ENCODE data around the gene RRP1B.
A peak's percentile ranks its signal among the peaks of the same experiment; 100 is the strongest.
"Not testable (repeated sequence)": the region's sequence is repeated elsewhere in the genome, so short reads cannot be mapped to it uniquely, and the experiment has no call there.

The RRP1B gene

DNA sequence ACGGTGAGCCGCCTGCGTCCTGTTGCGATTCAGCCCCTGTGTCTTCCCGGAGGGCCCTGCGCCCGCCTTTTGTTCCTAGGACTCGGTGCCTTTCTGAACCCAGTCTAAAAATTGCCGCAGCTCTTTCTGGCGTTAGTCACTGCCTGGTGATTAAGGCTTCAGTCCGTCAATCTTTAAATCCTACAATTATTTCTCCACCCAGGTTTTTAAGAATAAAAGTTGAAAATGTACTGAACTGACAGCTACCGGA is 43.4 kb downstream of the RRP1B start:
- peak; percentile 42 for DNase-seq

DNA sequence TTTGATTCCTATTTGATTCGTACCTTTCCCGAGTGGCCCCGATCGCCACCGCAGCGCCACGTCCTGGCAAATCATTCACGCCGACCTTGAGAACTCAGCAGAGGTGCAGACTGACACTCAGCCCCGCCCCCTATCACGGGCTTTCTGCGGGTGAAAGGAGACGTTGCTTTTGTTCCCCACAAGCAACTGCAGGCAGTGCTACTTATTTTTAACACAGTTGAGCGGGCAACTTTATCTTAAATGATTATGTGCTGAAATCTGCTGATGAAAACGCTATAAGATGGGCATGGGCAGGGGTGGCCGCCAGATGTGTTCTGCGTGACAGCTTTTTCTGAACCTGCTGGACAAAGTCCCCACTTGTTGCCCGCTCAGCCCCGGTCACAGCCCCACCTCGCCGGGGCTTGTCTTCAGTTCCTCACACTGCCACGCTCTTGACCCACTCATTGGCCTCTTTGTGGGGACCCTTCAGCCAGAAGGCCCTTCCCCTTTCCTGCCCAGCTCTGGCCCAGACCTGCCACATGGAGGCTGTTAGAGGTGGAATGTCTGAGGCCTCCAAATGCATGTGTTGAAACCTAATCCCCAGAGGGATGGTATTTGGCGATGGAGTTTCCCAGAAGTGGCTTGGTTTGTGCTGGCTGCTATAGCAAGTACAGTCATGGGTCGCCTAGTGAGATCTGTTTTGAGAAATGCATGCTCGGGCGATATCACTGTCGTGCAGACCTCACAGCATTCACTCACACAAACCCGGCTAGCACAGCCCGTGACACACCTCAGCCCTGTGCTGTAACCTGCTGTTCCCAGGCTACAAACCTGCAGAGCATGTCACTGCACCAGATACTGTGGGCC is 43.9 kb downstream of the RRP1B start:
- DNase-seq, result peak; percentile 85

DNA sequence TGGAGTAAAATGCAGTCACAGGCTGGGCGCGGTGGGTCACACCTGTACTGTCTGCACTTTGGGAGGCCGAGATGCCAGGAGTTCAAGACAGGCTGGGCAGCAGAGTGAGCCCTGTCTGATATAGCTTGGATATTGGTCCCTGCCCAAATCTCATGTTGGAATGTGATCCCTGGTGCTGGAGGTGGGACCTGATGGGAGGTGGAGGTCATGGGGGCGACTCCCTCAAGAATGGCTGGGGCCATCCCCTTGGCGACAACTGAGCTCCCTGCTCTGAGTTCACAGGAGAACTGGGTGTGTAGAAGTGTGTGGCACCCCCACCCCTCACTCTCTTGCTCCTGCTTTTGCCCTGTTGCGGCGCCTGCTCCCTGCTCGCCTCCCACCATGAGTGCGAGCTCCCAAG is 48.1 kb downstream of the RRP1B start:
- DNase-seq, result no peak

DNA sequence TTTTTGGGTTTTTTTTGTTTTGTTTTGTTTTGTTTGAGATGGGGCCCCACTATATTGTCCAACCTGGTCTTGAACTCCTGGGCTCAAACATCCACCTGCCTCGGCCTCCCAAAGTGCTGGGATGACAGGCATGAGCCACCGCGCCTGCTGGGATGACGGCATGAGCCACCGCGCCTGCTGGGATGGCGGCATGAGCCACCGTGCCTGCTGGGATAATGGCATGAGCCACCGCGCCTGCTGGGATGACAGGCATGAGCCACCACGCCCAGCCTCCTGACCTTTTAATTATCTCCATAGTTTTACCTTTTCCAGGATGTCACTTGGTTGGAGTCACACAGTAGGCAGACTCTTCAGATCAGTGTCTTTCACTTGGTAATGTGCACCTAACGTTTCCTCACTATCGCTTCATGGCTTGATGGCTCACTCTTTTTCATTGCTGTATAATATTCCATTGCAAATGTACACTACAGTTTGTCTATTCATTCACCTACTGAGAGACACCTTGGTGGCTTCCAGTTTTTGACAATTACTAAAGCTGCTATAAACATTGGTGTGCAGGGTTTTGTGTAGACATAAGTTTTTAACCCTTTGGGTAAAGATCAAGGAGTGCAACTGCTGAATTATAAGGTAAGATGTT is 49.5 kb downstream of the RRP1B start:
- DNase-seq, result no peak

DNA sequence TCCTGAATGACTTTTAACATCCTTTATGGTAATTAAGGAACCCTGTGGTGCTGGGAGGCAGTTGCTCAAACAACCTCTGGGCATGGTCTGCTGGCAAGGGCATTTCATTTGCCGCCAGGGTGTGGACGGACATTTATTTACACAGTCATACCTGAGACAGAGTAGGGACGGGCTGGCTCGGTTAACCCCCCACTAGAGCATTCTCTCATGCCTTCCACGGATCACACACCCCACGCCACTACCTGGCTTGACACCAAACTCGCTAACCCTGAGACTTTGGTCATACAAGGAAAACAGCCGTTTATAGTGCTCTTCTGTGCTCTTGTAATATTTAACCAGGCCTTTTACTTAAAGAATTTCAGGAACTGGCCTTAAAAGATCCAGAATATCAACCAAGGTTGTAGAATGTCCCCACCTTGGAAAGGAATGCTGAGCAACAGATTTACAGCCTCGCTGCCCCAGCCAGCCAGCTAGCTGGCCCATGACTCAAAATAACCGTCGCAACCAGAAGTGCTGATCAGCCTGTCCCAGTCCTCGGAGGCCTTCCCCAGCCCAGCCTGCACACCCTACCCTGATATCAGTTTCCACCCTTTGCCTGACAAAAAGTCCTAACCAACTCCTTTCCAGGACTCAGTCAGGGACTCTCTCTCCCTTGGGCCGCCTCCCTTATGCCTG is 53.0 kb downstream of the RRP1B start:
- peak; percentile 20 for DNase-seq

DNA sequence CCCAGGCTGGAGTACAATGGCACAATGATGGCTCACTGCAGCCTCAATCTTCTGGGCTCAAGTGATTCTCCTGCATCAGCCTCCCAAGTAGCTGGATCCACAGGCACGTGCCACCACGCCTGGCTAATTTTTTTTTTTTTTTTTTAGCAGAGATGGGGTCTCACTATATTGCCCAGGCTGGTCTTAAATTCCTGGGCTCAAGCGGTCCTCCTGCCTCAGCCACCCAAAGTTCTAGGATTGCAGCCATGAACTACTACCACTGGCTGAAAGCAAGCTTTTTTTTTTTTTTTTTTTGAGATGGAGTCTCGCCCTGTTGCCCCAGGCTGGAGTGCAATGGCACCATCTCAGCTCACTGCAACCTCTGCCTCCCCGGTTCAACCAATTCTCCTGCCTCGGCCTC is 53.8 kb downstream of the RRP1B start:
- DNase-seq, result not testable (repeated sequence)

DNA sequence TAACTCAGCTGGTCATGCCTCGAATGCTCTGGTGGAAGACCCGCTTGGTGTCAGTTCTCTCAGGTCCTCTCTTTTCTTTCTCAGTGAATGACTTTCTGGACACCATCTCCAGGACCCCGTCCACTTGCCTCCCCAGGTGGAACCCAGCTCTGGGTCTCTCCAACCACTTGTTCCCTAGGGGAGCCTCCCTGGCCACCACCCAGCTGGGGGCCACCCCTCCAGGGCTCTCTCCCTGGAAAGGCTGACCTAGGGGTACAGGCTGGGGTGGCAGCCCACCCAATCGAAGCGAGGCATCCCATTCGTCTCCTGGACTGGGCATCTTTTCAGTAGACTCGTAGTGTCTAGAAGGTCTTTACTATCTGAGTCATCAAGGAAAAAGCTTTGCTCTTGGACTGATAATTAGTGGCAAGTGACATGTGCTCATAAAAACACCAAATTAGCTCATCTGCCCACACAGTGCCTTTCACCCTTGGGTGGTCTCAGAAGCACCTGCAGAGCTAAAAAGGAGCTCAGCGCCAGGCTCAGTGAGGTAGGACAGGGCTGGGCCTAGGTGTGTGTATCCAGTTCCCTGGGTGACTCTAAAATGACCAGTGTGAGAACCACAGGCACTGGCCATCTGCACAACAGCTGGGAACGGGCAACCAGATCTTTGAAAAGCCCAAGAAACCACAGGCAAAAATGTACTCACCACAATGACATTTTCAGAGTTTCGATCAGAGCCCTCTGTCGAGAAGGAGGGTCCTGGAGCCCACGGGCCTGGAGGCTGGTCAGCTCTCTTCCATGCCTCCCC is 57.2 kb downstream of the RRP1B start:
- DNase-seq, result peak; percentile 28

DNA sequence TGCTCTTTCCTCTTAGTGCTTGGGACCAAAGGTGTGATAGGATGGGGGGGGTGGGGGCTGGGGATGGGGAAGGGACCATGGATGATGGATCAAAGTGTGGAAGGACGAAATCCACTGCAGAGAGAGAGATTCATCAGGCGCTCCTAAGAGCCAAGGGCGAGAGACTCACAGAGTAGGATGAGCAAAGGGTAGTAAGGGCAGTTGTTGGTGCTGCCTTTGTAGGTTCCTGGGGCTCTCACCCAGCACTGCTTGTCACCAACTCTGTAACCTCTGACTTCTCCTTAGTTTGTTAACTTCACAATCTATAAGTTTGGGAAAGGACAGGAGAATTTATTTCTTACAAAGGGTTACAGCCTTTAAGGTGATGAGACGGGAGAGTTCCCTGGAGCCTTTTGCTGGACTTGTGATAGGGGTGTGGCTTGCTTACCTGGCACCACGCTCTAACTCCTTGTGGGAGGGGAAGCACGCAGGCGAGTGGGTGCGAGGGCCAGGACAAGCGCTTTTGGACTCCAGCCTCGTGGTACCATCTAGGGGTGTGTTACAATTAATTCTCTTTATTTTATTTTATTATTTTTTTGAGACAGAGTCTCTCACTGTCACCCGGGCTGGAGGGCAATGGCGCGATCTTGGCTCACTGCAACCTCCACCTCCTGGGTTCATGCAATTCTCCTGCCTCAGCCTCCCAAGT is 58.0 kb downstream of the RRP1B start:
- no peak for DNase-seq

DNA sequence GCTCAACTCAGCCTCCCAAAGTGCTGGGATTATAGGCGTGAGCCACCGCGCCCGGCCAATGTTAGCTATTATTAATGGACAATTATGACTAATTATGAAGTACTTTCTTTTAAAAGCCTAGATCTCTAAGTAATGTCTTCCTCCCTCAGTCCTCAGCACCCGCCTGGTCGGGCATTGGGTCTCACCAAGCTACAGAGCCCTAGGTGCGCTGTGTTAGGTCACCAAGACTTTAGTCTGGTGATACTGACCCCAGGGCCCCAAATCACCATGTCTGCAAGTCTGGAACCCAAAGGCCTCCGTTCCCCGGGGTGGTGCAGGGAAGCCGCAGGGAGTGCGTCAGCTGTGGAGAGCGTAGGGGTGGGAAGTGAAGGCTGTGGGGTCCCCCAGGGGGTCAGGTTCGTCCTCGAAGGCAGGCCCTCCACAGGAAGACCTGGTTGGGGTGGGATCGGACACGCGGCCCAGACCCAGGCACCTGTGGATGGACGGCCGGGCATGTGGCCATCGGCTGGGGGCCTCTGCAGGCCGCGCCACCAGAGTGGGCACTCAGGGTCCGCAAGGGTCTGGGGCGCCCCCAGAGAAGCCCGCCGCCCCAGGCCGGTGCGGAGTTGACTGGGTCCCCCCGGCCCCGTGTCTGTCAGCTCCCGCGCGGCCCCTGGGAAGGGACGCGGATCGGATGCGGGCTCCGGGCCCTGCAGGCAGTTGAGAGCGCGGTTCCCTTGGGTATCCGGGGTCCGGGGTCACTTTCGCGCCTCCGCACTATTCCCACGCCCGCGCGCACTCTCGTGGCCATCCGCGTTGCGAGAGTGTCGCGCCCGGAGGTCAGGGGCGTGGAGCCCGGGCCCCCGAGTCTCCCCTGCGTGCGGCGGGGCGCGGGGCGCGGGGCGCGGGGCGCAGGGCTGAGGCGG is 58.9 kb downstream of the RRP1B start:
- DNase-seq, result no peak

DNA sequence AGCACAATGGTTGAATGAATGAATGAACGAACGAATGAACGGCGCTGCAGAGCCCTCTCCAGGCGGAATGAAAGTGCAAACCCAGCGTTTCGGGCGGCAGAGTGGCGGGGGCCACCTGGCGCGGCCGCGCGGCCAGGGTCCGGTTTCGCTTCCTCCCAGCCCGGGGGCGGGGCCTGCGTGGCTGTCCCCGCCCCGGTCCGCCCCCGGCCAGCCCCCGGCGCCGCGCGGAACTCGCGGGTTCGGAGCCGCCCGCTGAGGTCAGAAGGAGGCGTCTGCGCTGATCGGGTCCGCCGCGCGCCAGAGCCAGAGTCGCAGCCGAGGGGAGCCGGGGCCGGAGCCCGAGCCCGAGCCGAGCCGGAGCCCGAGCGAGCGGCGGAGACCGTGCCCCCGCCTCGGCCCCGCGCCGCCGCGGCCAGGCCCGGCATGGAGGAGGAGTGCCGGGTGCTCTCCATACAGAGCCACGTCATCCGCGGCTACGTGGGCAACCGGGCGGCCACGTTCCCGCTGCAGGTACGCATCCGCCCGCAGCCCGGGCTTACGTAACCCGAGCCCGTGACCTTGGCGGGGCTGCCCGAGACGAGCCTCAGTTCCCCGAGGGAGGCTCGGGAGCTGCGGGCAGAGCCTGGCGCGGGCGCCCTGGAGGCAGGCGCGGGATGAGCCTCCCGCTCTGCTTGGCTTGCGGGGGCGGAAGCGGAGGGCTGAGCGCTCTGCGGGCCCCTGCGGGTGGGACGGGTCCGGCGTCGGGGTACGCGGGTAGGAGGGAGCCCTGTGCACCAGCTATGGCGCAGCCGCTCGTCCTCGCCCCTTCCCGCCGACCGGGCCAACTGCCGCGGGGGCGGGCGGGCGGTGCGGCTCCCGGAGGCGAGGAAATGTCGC is 59.8 kb downstream of the RRP1B start, which contains the start of gene PDXK:
TSS of gene PDXK (plus strand) at position 258 of the 876 bp plus-strand sequence. CDS start at position 424, 166 bp downstream.
- peak; percentile 85 for DNase-seq

DNA sequence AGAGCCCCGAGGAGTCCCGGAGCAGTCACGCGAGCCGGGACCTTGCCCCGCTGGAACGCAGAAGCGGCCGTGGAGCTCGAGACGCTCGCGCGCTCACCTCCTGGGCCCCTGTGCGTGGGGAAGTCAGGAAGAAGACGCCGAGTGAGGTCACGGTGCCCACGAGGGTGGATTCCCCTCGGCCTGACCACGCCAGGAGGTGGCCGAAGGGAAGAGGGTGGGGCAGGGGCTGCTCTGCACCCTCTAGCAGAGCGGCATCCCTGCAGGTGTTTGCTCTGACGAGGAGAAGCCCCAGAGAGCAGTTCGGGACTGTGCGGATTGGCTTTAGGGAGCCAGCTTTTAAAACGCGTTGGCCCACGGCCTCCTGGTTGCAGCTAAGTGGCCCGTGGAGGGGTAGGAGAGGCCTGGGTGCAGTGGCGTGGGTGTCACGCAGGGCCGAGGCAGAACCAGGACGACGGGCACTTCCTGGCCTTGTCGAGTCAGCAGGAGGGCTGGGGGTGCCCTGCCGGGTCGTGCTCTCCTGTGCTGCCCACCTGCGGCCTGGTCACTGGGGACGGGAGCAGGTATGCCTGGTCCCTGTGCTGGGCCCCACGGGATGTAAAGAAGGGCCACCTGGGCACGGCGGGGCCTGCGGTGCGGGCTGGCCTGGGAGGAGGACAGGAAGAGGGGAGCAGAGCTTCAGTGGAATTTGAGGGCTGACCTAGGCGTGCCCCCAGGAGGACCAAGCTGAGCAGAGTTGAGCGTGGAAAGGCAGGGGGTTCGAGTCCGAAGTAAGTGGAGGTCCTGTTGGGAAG is 60.6 kb downstream of the RRP1B start:
- no peak for DNase-seq

DNA sequence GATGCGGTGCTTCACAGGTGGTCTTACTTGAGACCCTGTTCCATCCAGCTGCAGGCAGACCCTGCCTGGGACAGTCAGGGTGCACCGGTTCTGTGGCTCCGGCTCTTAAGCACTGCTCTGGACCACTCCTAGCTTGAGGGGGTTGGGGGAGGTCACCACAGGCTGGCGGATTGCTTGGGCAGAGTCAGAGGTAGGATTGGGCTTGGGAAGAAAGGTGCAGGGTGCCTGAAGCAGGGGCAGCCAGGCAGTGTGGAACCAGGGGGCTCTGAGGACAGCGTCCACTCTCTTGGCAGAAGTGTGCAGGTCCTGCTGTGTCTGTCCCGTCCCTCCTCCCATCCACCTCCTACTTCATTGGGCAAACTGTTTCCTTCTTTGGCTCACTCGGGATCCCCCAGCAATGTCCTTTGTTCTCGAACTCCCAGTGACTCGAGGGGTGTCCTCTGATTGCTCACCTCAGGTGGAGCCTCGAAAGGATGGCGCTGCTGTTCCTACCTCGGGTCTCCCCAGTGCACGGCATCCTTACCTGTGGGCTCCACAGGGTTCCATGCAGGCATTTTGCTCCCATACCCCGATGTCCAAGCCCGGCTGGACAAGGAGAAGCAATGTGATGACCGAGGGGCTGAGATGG is 61.3 kb downstream of the RRP1B start:
- DNase-seq, result no peak

DNA sequence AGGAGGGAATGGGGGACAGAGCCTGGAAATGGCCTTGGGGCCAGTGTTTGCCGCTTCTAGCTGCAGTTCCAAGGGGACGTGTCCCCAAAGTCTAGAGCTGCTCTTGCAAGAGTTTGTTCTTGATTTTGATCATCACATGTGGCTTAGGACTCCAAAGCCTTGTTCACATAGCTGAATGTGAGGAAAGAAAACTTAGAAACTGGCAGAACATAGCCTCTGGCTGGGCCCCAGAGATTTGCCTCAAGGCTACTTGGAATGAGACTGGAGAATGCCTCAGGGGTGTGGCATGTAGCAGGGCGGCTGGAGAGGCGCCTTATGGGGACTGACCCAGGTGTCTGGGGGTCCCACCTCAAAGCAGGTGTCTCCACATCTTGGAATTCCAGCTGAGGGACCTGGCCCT is 61.8 kb downstream of the RRP1B start:
- DNase-seq, result no peak

DNA sequence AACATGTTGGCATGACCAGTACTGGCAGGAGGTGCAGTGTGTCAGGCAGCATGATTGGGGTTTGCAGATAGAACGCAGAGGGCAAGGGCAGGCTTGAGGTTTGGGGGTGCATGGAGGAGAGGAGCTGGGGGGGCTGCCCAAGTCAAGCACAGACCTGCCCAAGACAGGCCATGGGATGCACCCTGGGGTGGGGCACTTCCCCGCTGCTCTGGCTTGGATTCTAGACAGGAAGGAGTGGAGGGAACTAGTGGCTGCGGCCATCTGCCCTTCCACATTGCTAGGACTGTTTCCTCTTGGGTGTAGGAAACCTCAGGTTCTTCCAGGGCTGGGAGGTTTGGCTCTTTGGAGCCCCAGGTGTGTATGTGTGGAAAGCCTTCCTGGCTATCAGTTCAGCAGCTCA is 62.6 kb downstream of the RRP1B start:
- no peak for DNase-seq

DNA sequence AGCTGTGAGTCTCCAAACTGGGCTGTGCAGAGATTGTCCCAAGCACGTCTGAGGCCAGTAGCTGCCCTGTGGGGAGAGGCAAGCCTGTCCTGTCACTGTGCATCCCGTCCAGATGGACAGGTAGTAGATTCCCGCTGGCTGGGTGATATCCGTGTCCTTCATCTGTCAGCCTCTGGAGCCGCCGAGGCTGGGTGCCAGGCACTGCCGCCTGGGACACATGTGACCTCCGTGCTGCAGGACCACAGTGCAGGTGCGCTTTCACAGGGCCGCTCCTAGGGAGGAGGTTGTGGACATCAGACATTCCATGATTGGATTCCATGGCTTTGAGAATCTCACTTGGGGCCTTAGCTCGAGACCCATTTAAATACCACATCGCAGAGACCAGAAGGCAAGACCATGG is 64.3 kb downstream of the RRP1B start:
- DNase-seq, result no peak

DNA sequence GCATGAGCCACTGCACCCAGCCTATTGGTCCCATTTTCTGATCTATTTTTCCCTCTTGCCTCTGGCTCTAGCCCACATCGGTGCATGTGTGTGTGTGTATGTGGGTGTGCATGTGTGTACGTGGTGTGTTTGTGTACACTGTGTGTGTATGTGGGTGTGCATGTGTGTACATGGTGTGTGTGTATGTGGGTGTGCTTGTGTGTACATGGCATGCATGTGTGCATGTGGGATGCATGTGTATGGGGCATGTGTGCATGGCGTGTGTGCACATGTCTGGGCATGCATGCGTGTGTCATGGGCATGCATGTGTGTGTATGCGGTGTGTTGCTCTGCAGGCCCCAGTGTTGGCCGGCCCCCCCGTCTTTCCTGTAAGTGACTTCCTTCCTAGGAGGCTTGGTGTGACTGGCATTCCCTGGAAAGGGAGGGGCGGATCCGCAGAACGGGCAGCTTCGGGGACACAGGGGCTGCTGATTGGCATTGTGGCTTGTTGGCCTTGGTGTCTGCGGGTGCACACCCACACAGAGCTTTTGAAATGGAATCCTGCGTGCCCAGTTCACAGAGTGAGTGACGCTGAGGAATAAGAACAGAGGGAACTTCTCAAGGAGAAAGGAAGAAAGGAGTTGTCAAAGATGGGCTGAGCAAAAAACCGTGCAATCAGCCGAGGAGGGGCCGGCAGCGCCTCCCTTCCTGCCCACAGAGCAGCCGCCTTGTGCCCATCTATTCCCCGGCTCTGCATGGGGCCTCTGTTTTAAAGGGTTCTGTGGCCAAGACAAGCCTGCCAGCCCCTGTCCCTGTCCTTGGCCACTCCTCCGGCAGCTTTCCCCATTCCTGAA is 67.5 kb downstream of the RRP1B start:
- no peak for DNase-seq

DNA sequence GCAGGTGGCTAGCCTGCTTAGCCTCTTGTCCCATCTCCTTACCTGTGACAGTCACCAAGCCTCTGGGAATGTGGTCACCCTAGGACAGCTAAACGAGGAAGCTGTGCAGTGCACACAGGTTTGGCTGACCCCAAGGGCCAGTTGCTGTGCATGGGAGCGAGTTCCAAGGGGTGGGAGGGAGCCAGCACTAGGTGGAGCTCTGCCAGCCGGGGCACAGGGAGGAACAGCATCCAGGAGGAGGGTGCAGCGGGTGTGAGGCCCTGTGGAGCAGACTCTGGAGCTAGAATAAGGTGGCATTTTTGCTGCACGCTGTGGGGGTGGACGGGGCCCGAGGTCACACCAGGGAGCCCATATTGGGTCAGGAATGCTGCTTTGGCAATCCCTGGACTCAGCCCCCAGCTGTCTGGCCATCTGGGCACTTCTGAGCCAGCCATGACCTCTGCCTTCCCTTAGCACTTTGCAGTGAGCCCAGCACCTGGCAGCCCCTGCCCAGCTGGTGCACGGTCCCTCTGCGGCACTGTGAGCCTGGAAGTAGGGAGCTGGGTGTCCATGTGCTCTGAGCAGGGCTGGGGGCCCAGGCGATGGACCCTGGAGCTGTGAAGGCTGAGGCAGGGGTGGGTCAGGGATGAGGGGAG is 68.3 kb downstream of the RRP1B start:
- no peak for DNase-seq

DNA sequence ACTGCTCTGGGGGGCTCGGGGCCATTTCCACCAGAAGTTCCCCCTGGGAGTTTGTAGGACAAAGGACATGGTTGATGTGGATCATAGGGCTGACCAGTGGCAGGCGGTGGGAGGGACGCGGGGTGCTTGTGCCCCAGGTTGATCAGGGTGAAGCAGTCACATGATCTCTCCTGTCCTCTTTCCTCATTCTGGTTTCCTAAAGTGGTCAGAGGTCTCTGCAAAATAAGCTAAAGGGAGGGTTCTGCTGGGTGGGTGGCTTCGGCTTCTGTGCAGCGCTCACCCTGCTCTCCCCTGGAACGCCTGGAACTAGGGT is 68.8 kb downstream of the RRP1B start:
- DNase-seq, result no peak

Data from fibroblast of skin of scalp (primary cell).